NT2/D1 (cell line): ENCODE data around the gene NDUFA11.

Experiments
- DNase-seq: peaks from one replicate; pipeline ENCODE4 v3.0.0-alpha.2; 2011; ENCODE audit warnings: low read depth, low spot score
- H3K27me3 ChIP-seq: 2 replicates; pipeline ENCODE4 v1.6.0; 2011; ENCODE audit warnings: mild to moderate bottlenecking; ENCODE audit not compliant: insufficient read length, insufficient read depth
- H3K36me3 ChIP-seq: 2 replicates; pipeline ENCODE4 v1.6.1; 2011; ENCODE audit warnings: mild to moderate bottlenecking, low read length, mixed read lengths; ENCODE audit not compliant: insufficient read depth, insufficient read length
- H3K4me1 ChIP-seq: 2 replicates; pipeline ENCODE4 v1.5.1; 2011; ENCODE audit not compliant: insufficient read depth, insufficient read length
- H3K4me3 ChIP-seq: 2 replicates; pipeline ENCODE4 v1.5.1; 2011; ENCODE audit warnings: low read depth; ENCODE audit not compliant: insufficient read length
- H3K9ac ChIP-seq: 2 replicates; pipeline ENCODE4 v1.6.0; 2011; ENCODE audit warnings: low read depth; ENCODE audit not compliant: insufficient read length
- H3K9me3 ChIP-seq: 2 replicates; pipeline ENCODE4 v1.5.1; 2011; ENCODE audit warnings: mild to moderate bottlenecking, low read length; ENCODE audit not compliant: insufficient read depth
- SUZ12 ChIP-seq: IDR thresholded peaks from 2 replicates; pipeline ENCODE4 v1.6.1; 2011; ENCODE audit not compliant: insufficient read length, insufficient read depth; ENCODE audit errors: extremely low read depth
- YY1 ChIP-seq: IDR thresholded peaks from 2 replicates; pipeline ENCODE4 v1.6.1; 2011; ENCODE audit not compliant: insufficient read length, insufficient read depth
- ZNF274 ChIP-seq: IDR thresholded peaks from 2 replicates; pipeline ENCODE4 v1.6.1; 2011; ENCODE audit warnings: mild to moderate bottlenecking, low read depth, low read length

NDUFA11 gene

GRCh38 chr19:5895890-5896289 is 7.7 kb downstream of the NDUFA11 start:
- TF ChIP-seq YY1 = no peak
- TF ChIP-seq ZNF274 = no peak
- TF ChIP-seq SUZ12 = no peak
- Histone ChIP-seq H3K27me3 (no peaks in the 10 kb centered on the region), H3K9me3 (no peaks in the 10 kb centered on the region), H3K4me1 (peaks cover 10% of the 10 kb centered on the region), H3K9ac (no peak overlapping the region), H3K4me3 (no peak overlapping the region), H3K36me3 (peaks cover 62% of the 10 kb centered on the region)
- no peak for DNase-seq

GRCh38 chr19:5895409-5895808 is 8.2 kb downstream of the NDUFA11 start:
- peaks cover 58% of the 10 kb centered on the region for H3K36me3 ChIP-seq
- TF ChIP-seq YY1 (no peak), SUZ12 (no peak)
- H3K27me3 ChIP-seq = no peaks in the 10 kb centered on the region
- H3K4me3 ChIP-seq = no peak overlapping the region
- DNase-seq = no peak
- H3K9me3 ChIP-seq = no peaks in the 10 kb centered on the region
- H3K9ac ChIP-seq = no peak overlapping the region
- peaks cover 10% of the 10 kb centered on the region for H3K4me1 ChIP-seq

GRCh38 chr19:5894704-5895349 is 8.8 kb downstream of the NDUFA11 start:
- TF ChIP-seq SUZ12 = no peak
- no peak for TF ChIP-seq YY1
- no peak for TF ChIP-seq ZNF274
- H3K4me3 ChIP-seq = no peak overlapping the region
- H3K36me3 ChIP-seq = peaks cover 53% of the 10 kb centered on the region
- peaks cover 10% of the 10 kb centered on the region for H3K4me1 ChIP-seq
- H3K9me3 ChIP-seq = no peaks in the 10 kb centered on the region
- no peak for DNase-seq
- H3K27me3 ChIP-seq = no peaks in the 10 kb centered on the region
- no peak overlapping the region for H3K9ac ChIP-seq

GRCh38 chr19:5893907-5894703 is 9.5 kb downstream of the NDUFA11 start:
- Histone ChIP-seq H3K27me3 (no peaks in the 10 kb centered on the region), H3K9ac (no peak overlapping the region), H3K4me3 (no peak overlapping the region), H3K36me3 (peaks cover 50% of the 10 kb centered on the region), H3K4me1 (peaks cover 10% of the 10 kb centered on the region), H3K9me3 (no peaks in the 10 kb centered on the region)
- no peak for TF ChIP-seq SUZ12
- TF ChIP-seq ZNF274 = no peak
- TF ChIP-seq YY1 = no peak
- DNase-seq = no peak

- Histone ChIP-seq H3K9me3 (no peaks in the 10 kb centered on the region), H3K4me3 (no peak overlapping the region), H3K9ac (no peak overlapping the region), H3K4me1 (peaks cover 10% of the 10 kb centered on the region), H3K27me3 (no peaks in the 10 kb centered on the region), H3K36me3 (peaks cover 47% of the 10 kb centered on the region)
- TF ChIP-seq YY1 (no peak), SUZ12 (no peak), ZNF274 (no peak)
- no peak for DNase-seq
These were observed 10.2 kb downstream of the NDUFA11 start for GRCh38 chr19:5893296-5893903.

GRCh38 chr19:5892772-5893275 is 10.8 kb downstream of the NDUFA11 start:
- Histone ChIP-seq H3K4me1 (peaks cover 10% of the 10 kb centered on the region), H3K9me3 (no peaks in the 10 kb centered on the region), H3K4me3 (no peak overlapping the region), H3K27me3 (no peaks in the 10 kb centered on the region), H3K36me3 (peaks cover 41% of the 10 kb centered on the region), H3K9ac (no peak overlapping the region)
- no peak for TF ChIP-seq YY1
- TF ChIP-seq SUZ12 = no peak
- no peak for DNase-seq
